HepG2 (cell line): ENCODE data around the gene SEC24A. TPM values are rescaled to one million over a fixed set of nuclear protein-coding genes. Genes with fewer than 3 reads are reported as not detected.

Experiments used
- CBX5 ChIP-seq: sonication (generic); formaldehyde crosslinking; IDR thresholded peaks from 2 replicates; pipeline ENCODE4 v1.4.0; 2020; ENCODE audit warnings: missing genetic modification reagents, borderline replicate concordance
- HNRNPK ChIP-seq: fragments of 200-400 bp; formaldehyde crosslinking; IDR thresholded peaks from 2 replicates; pipeline ENCODE4 v1.6.1; 2018; ENCODE audit warnings: low read length, low read depth, moderate library complexity, mild to moderate bottlenecking; ENCODE audit not compliant: poor library complexity, severe bottlenecking
- KDM3A ChIP-seq: IDR thresholded peaks from 2 replicates; pipeline ENCODE4 v1.6.1; 2018; ENCODE audit warnings: low read depth, missing compliant biosample characterization
- KLF15 ChIP-seq: sonication (generic); formaldehyde crosslinking; IDR thresholded peaks from 2 replicates; pipeline ENCODE4 v1.8.1; 2023; ENCODE audit warnings: borderline replicate concordance, mild to moderate bottlenecking, inconsistent platforms, missing genetic modification reagents, mixed read lengths
- RELA ChIP-seq: sonication (generic); formaldehyde crosslinking; IDR thresholded peaks from 2 replicates; pipeline ENCODE4 v1.4.0; 2020; ENCODE audit warnings: missing genetic modification reagents
- SYNCRIP ChIP-seq: fragments of 200-400 bp; formaldehyde crosslinking; IDR thresholded peaks from 2 replicates; pipeline ENCODE4 v1.6.1; 2018; ENCODE audit warnings: mild to moderate bottlenecking, low read depth, low read length; ENCODE audit not compliant: insufficient read depth
- ZNF335 ChIP-seq: sonication (generic); formaldehyde crosslinking; IDR thresholded peaks from 2 replicates; pipeline ENCODE4 v1.4.0; 2020; ENCODE audit warnings: missing genetic modification reagents
- ZNF552 ChIP-seq: sonication (generic); formaldehyde crosslinking; IDR thresholded peaks from 2 replicates; pipeline ENCODE4 v1.9.0; 2022; ENCODE audit warnings: missing genetic modification reagents, mild to moderate bottlenecking, borderline replicate concordance
- ZNF619 ChIP-seq: sonication (generic); formaldehyde crosslinking; IDR thresholded peaks from 2 replicates; pipeline ENCODE4 v1.4.0; 2020; ENCODE audit warnings: mild to moderate bottlenecking, missing genetic modification reagents
- ZNF737 ChIP-seq: sonication (generic); formaldehyde crosslinking; IDR thresholded peaks from 2 replicates; pipeline ENCODE4 v1.5.0; 2020; ENCODE audit warnings: missing genetic modification reagents, mild to moderate bottlenecking, borderline replicate concordance
- ZNF761 ChIP-seq: sonication (generic); formaldehyde crosslinking; conservative IDR thresholded peaks from 2 replicates; pipeline ENCODE4 v1.4.0; 2020; ENCODE audit warnings: mild to moderate bottlenecking, missing genetic modification reagents
- ZNF83 ChIP-seq: sonication (generic); formaldehyde crosslinking; IDR thresholded peaks from 2 replicates; pipeline ENCODE4 v1.4.0; 2020; ENCODE audit warnings: missing genetic modification reagents, mild to moderate bottlenecking, borderline replicate concordance
- polyA plus RNA-seq, 8 experiments: library from polyadenylated mRNA; depleted of rRNA in 3 of 8; stranded (reverse) in 7 of 8; unstranded in 1 of 8; fragments of >200 nt; fragmentation: Illumina TruSeq in 4 of 8; extraction: Trizol in 4 of 8; gene quantifications; 2 replicates each; pipeline versions ENCODE4 v1.2.1 to v1.2.3, GENCODE V29; 2011 to 2016; ENCODE audit warnings: low read depth in 4 of 8, missing spikeins in 1 of 8, mixed read lengths in 1 of 8; ENCODE audit not compliant: insufficient read depth in 1 of 8
- total RNA-seq, 5 experiments: library from RNA; depleted of rRNA; stranded (reverse); fragments of >200 nt; fragmentation: Illumina TruSeq; extraction: Trizol; gene quantifications; 2 replicates each; pipeline ENCODE4 v1.2.3, GENCODE V29; 2016; ENCODE audit warnings: low read depth in 1 of 5
- TF ChIP-seq, protein P1 (sequence below): sonication (generic); formaldehyde crosslinking; IDR thresholded peaks from 2 replicates; pipeline ENCODE4 v1.4.0; 2020; ENCODE audit warnings: missing genetic modification reagents, borderline replicate concordance
- TF ChIP-seq, protein P2 (sequence below): sonication (generic); formaldehyde crosslinking; IDR thresholded peaks from 2 replicates; pipeline ENCODE4 v1.4.0; 2020; ENCODE audit warnings: missing genetic modification reagents
- TF ChIP-seq, protein P3 (sequence below): sonication (generic); formaldehyde crosslinking; IDR thresholded peaks from 2 replicates; pipeline ENCODE4 v1.5.1; 2020; ENCODE audit warnings: missing genetic modification reagents, mild to moderate bottlenecking, borderline replicate concordance
- TF ChIP-seq, protein P4 (sequence below): sonication (generic); formaldehyde crosslinking; IDR thresholded peaks from 2 replicates; pipeline ENCODE4 v1.4.0; 2020; ENCODE audit warnings: mild to moderate bottlenecking, low read depth, missing genetic modification reagents
- TF ChIP-seq, protein P5 (sequence below): IDR thresholded peaks from 2 replicates; pipeline ENCODE4 v1.6.1; 2018; ENCODE audit warnings: missing genetic modification reagents

The SEC24A gene
- total and polyA plus RNA-seq, 2 of the 13 experiments (the other 11 are each of a cell fraction or from before 2014, with no cell fraction given): 30.5 to 56.8 TPM

DNA sequence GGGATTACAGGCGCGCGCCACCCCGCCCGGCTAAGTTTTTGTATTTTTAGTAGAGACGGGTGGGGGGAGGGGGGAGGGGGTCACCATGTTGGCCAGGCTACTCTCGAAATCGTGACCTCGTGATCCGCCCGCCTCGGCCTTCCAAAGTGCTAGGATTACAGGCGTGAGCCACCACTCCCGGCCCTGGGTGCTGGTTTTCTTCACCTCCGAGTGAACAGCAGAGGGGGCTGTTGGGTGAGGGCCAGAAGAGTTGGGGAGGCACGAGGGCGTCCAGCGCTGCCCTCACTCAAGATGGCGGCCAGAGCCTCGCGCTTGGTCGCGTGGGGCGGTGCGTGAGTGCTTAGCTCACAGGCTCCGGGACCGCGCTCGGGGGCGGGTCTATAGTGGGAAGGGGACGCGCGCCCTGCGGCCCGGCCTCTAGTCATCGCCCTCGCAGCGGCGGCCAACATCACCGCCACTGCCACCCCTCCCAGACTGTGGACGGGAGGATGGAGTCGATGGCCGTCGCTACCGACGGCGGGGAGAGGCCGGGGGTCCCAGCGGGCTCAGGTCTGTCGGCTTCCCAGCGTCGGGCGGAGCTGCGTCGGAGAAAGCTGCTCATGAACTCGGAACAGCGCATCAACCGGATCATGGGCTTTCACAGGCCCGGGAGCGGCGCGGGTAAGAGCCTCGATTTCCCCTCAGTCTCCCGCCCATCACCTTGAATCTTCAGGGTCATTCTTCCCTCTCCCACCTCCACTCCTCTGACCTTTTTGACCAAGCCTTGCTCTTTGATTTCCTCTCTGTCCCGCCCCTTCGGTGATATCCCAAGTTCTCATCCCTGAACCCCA is 89.8 kb downstream of the SEC24A start, which contains the start of gene CAMLG (continued):
- TF ChIP-seq, protein P1, sequence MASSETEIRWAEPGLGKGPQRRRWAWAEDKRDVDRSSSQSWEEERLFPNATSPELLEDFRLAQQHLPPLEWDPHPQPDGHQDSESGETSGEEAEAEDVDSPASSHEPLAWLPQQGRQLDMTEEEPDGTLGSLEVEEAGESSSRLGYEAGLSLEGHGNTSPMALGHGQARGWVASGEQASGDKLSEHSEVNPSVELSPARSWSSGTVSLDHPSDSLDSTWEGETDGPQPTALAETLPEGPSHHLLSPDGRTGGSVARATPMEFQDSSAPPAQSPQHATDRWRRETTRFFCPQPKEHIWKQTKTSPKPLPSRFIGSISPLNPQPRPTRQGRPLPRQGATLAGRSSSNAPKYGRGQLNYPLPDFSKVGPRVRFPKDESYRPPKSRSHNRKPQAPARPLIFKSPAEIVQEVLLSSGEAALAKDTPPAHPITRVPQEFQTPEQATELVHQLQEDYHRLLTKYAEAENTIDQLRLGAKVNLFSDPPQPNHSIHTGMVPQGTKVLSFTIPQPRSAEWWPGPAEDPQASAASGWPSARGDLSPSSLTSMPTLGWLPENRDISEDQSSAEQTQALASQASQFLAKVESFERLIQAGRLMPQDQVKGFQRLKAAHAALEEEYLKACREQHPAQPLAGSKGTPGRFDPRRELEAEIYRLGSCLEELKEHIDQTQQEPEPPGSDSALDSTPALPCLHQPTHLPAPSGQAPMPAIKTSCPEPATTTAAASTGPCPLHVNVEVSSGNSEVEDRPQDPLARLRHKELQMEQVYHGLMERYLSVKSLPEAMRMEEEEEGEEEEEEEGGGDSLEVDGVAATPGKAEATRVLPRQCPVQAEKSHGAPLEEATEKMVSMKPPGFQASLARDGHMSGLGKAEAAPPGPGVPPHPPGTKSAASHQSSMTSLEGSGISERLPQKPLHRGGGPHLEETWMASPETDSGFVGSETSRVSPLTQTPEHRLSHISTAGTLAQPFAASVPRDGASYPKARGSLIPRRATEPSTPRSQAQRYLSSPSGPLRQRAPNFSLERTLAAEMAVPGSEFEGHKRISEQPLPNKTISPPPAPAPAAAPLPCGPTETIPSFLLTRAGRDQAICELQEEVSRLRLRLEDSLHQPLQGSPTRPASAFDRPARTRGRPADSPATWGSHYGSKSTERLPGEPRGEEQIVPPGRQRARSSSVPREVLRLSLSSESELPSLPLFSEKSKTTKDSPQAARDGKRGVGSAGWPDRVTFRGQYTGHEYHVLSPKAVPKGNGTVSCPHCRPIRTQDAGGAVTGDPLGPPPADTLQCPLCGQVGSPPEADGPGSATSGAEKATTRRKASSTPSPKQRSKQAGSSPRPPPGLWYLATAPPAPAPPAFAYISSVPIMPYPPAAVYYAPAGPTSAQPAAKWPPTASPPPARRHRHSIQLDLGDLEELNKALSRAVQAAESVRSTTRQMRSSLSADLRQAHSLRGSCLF (CRISPR knock-in tag): no peak; the same call in 1 of the 2 replicates
- TF ChIP-seq KLF15 (CRISPR knock-in tag): 0 out of 2 replicates have a peak, but pooled peaks have one; percentile 78
- peak; percentile 93 for TF ChIP-seq KDM3A (CRISPR knock-in tag)
- peak; percentile 98 for TF ChIP-seq ZNF335 (CRISPR knock-in tag)
- TF ChIP-seq ZNF619 (CRISPR knock-in tag): peak; percentile 89
- TF ChIP-seq ZNF737 (CRISPR knock-in tag): no peak
- 0 out of 2 replicates have a peak, but pooled peaks have one; percentile 62 for TF ChIP-seq ZNF761 (CRISPR knock-in tag)
- TF ChIP-seq ZNF83 (CRISPR knock-in tag): no peak; the same call in 1 of the 2 replicates
- TF ChIP-seq SYNCRIP: no peak
- TF ChIP-seq, protein P2, sequence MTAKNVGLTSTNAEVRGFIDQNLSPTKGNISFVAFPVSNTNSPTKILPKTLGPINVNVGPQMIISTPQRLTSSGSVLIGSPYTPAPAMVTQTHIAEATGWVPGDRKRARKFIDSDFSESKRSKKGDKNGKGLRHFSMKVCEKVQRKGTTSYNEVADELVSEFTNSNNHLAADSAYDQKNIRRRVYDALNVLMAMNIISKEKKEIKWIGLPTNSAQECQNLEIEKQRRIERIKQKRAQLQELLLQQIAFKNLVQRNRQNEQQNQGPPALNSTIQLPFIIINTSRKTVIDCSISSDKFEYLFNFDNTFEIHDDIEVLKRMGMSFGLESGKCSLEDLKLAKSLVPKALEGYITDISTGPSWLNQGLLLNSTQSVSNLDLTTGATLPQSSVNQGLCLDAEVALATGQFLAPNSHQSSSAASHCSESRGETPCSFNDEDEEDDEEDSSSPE (CRISPR knock-in tag): peak; percentile 89
- peak; percentile 76 for TF ChIP-seq ZNF552 (CRISPR knock-in tag)
- TF ChIP-seq RELA (CRISPR knock-in tag): peak; percentile 80; the same call in 1 of the 2 replicates
- TF ChIP-seq, protein P3, sequence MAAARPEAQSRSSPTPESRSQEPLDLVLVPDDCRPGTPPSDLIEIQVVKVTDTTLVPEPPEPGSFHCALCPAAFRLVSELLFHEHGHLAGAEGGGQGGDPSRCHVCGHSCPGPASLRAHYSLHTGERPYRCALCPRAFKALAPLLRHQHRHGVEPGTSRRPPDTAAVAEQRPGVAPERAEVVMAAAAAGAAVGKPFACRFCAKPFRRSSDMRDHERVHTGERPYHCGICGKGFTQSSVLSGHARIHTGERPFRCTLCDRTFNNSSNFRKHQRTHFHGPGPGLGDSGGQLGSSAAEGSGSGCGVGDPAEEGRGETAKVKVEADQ (CRISPR knock-in tag): peak; percentile 49; the same call in 1 of the 2 replicates
- peak; percentile 79; the same call in 1 of the 2 replicates for TF ChIP-seq CBX5 (CRISPR knock-in tag)
- TF ChIP-seq, protein P4, sequence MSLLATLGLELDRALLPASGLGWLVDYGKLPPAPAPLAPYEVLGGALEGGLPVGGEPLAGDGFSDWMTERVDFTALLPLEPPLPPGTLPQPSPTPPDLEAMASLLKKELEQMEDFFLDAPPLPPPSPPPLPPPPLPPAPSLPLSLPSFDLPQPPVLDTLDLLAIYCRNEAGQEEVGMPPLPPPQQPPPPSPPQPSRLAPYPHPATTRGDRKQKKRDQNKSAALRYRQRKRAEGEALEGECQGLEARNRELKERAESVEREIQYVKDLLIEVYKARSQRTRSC (CRISPR knock-in tag): peak; percentile 77; the same call in 1 of the 2 replicates
- peak; percentile 53 for TF ChIP-seq HNRNPK
- TF ChIP-seq, protein P5, sequence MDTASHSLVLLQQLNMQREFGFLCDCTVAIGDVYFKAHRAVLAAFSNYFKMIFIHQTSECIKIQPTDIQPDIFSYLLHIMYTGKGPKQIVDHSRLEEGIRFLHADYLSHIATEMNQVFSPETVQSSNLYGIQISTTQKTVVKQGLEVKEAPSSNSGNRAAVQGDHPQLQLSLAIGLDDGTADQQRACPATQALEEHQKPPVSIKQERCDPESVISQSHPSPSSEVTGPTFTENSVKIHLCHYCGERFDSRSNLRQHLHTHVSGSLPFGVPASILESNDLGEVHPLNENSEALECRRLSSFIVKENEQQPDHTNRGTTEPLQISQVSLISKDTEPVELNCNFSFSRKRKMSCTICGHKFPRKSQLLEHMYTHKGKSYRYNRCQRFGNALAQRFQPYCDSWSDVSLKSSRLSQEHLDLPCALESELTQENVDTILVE: peak; percentile 74; the same call in 1 of the 2 replicates
